GM23248 (cell line): ENCODE data around the gene KCNC1. TPM values are rescaled to one million over a fixed set of nuclear protein-coding genes. Genes with fewer than 3 reads are reported as not detected.

Experiments used
- DNase-seq: peaks from one replicate; pipeline ENCODE4 v3.0.0-alpha.2; 2015
- H2AFZ ChIP-seq: fragments of 200-600 bp; sonication (generic); 2 replicates; pipeline ENCODE4 v1.6.1; 2016; ENCODE audit warnings: antibody characterized with exemption
- H3F3A ChIP-seq: fragments of 200-600 bp; sonication (generic); 2 replicates; pipeline ENCODE4 v1.6.1; 2016; ENCODE audit warnings: mild to moderate bottlenecking, antibody characterized with exemption, mixed run types; ENCODE audit not compliant: insufficient read depth
- H3K27ac ChIP-seq: fragments of 200-600 bp; sonication (generic); 2 replicates; pipeline ENCODE4 v1.5.1; 2016; ENCODE audit warnings: mild to moderate bottlenecking
- H3K27me3 ChIP-seq: fragments of 200-600 bp; sonication (generic); replicated peaks from 2 replicates; pipeline ENCODE4 v1.6.1; 2016; ENCODE audit warnings: mild to moderate bottlenecking; ENCODE audit not compliant: insufficient read depth
- H3K36me3 ChIP-seq: fragments of 200-600 bp; sonication (generic); 2 replicates; pipeline ENCODE4 v1.6.1; 2016; ENCODE audit warnings: low read depth, mild to moderate bottlenecking
- H3K4me1 ChIP-seq: fragments of 200-600 bp; sonication (generic); 2 replicates; pipeline ENCODE4 v1.6.1; 2016; ENCODE audit warnings: mild to moderate bottlenecking; ENCODE audit not compliant: insufficient read depth
- H3K4me2 ChIP-seq: fragments of 200-600 bp; sonication (generic); one replicate; pipeline ENCODE4 v1.6.1; 2016; ENCODE audit warnings: mild to moderate bottlenecking; ENCODE audit not compliant: unreplicated experiment
- H3K4me3 ChIP-seq: fragments of 200-600 bp; sonication (generic); 2 replicates; pipeline ENCODE4 v1.5.1; 2016; ENCODE audit warnings: mild to moderate bottlenecking
- H3K79me2 ChIP-seq: fragments of 200-600 bp; sonication (generic); 2 replicates; pipeline ENCODE4 v1.6.1; 2016; ENCODE audit warnings: mild to moderate bottlenecking; ENCODE audit not compliant: insufficient read depth
- H3K9ac ChIP-seq: fragments of 200-600 bp; sonication (generic); 2 replicates; pipeline ENCODE4 v1.6.1; 2016; ENCODE audit warnings: mild to moderate bottlenecking
- H3K9me2 ChIP-seq: fragments of 200-600 bp; sonication (generic); 2 replicates; pipeline ENCODE4 v1.6.1; 2016; ENCODE audit warnings: mixed run types, mild to moderate bottlenecking, moderate library complexity; ENCODE audit not compliant: insufficient read depth
- H3K9me3 ChIP-seq: fragments of 200-600 bp; sonication (generic); one replicate; pipeline ENCODE4 v1.6.1; 2017; ENCODE audit warnings: low read depth
- H4K20me1 ChIP-seq: fragments of 200-600 bp; sonication (generic); 2 replicates; pipeline ENCODE4 v1.6.0; 2016; ENCODE audit not compliant: insufficient read depth
- EZH2 ChIP-seq: fragments of 200-600 bp; sonication (generic); IDR thresholded peaks from 2 replicates; pipeline ENCODE4 v1.6.1; 2018; ENCODE audit warnings: antibody characterized with exemption, mild to moderate bottlenecking; ENCODE audit not compliant: insufficient read depth, poor library complexity, severe bottlenecking
- EZH2phosphoT487 ChIP-seq: fragments of 200-600 bp; sonication (generic); IDR thresholded peaks from 2 replicates; pipeline ENCODE4 v1.6.1; 2018; ENCODE audit warnings: antibody characterized with exemption, moderate library complexity, mild to moderate bottlenecking, low read depth; ENCODE audit not compliant: insufficient read depth
- WGBS, 2 experiments: methylation state at CpG; one replicate each; pipeline ENCODE4 v1.1.6; 2015 to 2017; ENCODE audit warnings: low lambda C conversion rate in 2 of 2, low coverage in 1 of 2; ENCODE audit errors: missing lambda C conversion rate in 2 of 2; 5-methylcytosine and 5-hydroxymethylcytosine counted together
- in situ Hi-C: fragments of 300-500 bp; cut with MboI; formaldehyde crosslinking; loops from 2 replicates; pipeline ENCODE4 v1.15.0; 2020
- polyA plus RNA-seq: library from polyadenylated mRNA; unstranded; fragments of >200 nt; fragmentation: Nextera tagmentation; extraction: Ambion mirVana; gene quantifications from 2 replicates; pipeline ENCODE4 v1.2.1, GENCODE V29; 2016
- total RNA-seq: library from RNA; depleted of rRNA; stranded (reverse); fragments of >200 nt; shearing (Covaris generic); gene quantifications from 2 replicates; pipeline ENCODE4 v1.2.3, GENCODE V29; 2014

KCNC1 gene
- total and polyA plus RNA-seq, 2 experiments from 2014 or later = not detected

- Histone ChIP-seq H3K4me2 (no peak overlapping the region), H3K9me3 (no peaks in the 10 kb centered on the region), H3K9me2 (no peaks in the 10 kb centered on the region), H3K4me3 (no peak overlapping the region), H3K27me3 (no peaks in the 10 kb centered on the region; the same call in 1 of the 2 replicates), H3K36me3 (no peaks in the 10 kb centered on the region), H3F3A (no peaks in the 10 kb centered on the region), H3K27ac (no peak overlapping the region), H4K20me1 (no peaks in the 10 kb centered on the region), H2AFZ (no peak overlapping the region), H3K4me1 (no peaks in the 10 kb centered on the region), H3K9ac (no peak overlapping the region), H3K79me2 (no peaks in the 10 kb centered on the region)
- in situ Hi-C loops = no loop called here
- DNase-seq = no peak
- WGBS, 2 experiments = 65 to 67% methylated on average over 12 to 16 of the region's 16 CpGs
- TF ChIP-seq EZH2 (no peak), EZH2phosphoT487 (no peak)
Observed at GRCh38 chr11:17777086-17777737, 42.6 kb downstream of the KCNC1 start.

- H3K79me2 ChIP-seq = no peaks in the 10 kb centered on the region
- H3K9me3 ChIP-seq = no peaks in the 10 kb centered on the region
- H3K4me1 ChIP-seq = no peaks in the 10 kb centered on the region
- no peaks in the 10 kb centered on the region for H3F3A ChIP-seq
- no peak overlapping the region for H3K27ac ChIP-seq
- H3K4me2 ChIP-seq = no peak overlapping the region
- H2AFZ ChIP-seq = no peak overlapping the region
- DNase-seq = no peak
- H3K27me3 ChIP-seq = no peaks in the 10 kb centered on the region; the same call in 1 of the 2 replicates
- TF ChIP-seq EZH2phosphoT487 = no peak
- TF ChIP-seq EZH2 = no peak
- H3K9me2 ChIP-seq = no peaks in the 10 kb centered on the region
- in situ Hi-C loops = no loop called here
- no peak overlapping the region for H3K4me3 ChIP-seq
- no peaks in the 10 kb centered on the region for H4K20me1 ChIP-seq
- no peaks in the 10 kb centered on the region for H3K36me3 ChIP-seq
- WGBS, 2 experiments = 74 to 76% methylated on average over 13 of the region's 13 CpGs
- H3K9ac ChIP-seq = no peak overlapping the region
Observed at GRCh38 chr11:17777738-17778091, 43.1 kb downstream of the KCNC1 start.

- no peak for DNase-seq
Observed at GRCh38 chr11:17778352-17778751, 43.8 kb downstream of the KCNC1 start.

GRCh38 chr11:17778956-17779860 lies 44.6 kb downstream of the KCNC1 start:
- in situ Hi-C loops = no loop called here
- 87 to 88% methylated on average over 34 to 40 of the region's 40 CpGs for WGBS, 2 experiments
- Histone ChIP-seq H3K79me2 (no peaks in the 10 kb centered on the region), H3K4me3 (no peak overlapping the region), H3K27ac (no peak overlapping the region), H3F3A (no peaks in the 10 kb centered on the region), H4K20me1 (no peaks in the 10 kb centered on the region), H3K36me3 (no peaks in the 10 kb centered on the region), H3K9ac (no peak overlapping the region), H3K9me3 (no peaks in the 10 kb centered on the region), H3K4me1 (no peaks in the 10 kb centered on the region), H3K27me3 (no peaks in the 10 kb centered on the region; the same call in 1 of the 2 replicates), H2AFZ (no peak overlapping the region), H3K4me2 (no peak overlapping the region), H3K9me2 (no peaks in the 10 kb centered on the region)
- TF ChIP-seq EZH2 (no peak), EZH2phosphoT487 (no peak)
- DNase-seq = no peak

More at GRCh38 chr11:17778352-17778751, 43.8 kb downstream of the KCNC1 start:
- H3K27me3 ChIP-seq = no peaks in the 10 kb centered on the region; the same call in 1 of the 2 replicates
- TF ChIP-seq EZH2phosphoT487 (no peak), EZH2 (no peak)
- in situ Hi-C loops = no loop called here
- no peaks in the 10 kb centered on the region for H4K20me1 ChIP-seq
- no peak overlapping the region for H2AFZ ChIP-seq
- no peaks in the 10 kb centered on the region for H3K9me3 ChIP-seq
- H3K4me3 ChIP-seq = no peak overlapping the region
- no peaks in the 10 kb centered on the region for H3K9me2 ChIP-seq
- H3K79me2 ChIP-seq = no peaks in the 10 kb centered on the region
- H3K4me2 ChIP-seq = no peak overlapping the region
- no peak overlapping the region for H3K9ac ChIP-seq
- H3F3A ChIP-seq = no peaks in the 10 kb centered on the region
- H3K36me3 ChIP-seq = no peaks in the 10 kb centered on the region
- 55 to 69% methylated on average over 5 of the region's 5 CpGs for WGBS, 2 experiments
- no peaks in the 10 kb centered on the region for H3K4me1 ChIP-seq
- no peak overlapping the region for H3K27ac ChIP-seq
